PC-3 (cell line): ENCODE data around the gene SPANXB1. TPM values are rescaled to one million over a fixed set of nuclear protein-coding genes. Genes with fewer than 3 reads are reported as not detected.
"Not testable (repeated sequence)": the region's sequence is repeated elsewhere in the genome, so short reads cannot be mapped to it uniquely, and the experiment has no call there.

Source experiments
- ATAC-seq: fragments of 200-7000 bp; cut with Tn5 transposase; 2 replicates; pipeline ENCODE4 v1.9.1; 2020; ENCODE audit warnings: mild to moderate bottlenecking, moderate library complexity
- BruUV-seq: library from RNA; stranded (reverse); fragments of 400-500 nt; replicated peaks from 2 replicates; lab custom pipeline; 2021; lab: Mats Ljungman, UMichigan
- CTCF ChIA-PET: fragments of 300-600 bp; sonication (Branson Sonifier 250); formaldehyde crosslinking; loops from one replicate; lab custom pipeline; 2022; ENCODE audit warnings: antibody characterized with exemption; lab: Charles Lee
- POLR2A ChIA-PET: fragments of 300-600 bp; sonication (Branson Sonifier 250); formaldehyde crosslinking; loops from one replicate; lab custom pipeline; 2022; ENCODE audit warnings: antibody characterized with exemption; ENCODE audit not compliant: unreplicated experiment; lab: Charles Lee
- DNase-seq: peaks from one replicate; pipeline ENCODE4 v3.0.0-alpha.2; 2015
- H2AFZ ChIP-seq: fragments of 300-600 bp; sonication (generic); 2 replicates; pipeline ENCODE4 v1.6.0; 2016; ENCODE audit warnings: antibody characterized with exemption, low read length
- H3F3A ChIP-seq: fragments of 300-600 bp; sonication (generic); one replicate; pipeline ENCODE4 v1.6.0; 2017; ENCODE audit warnings: antibody characterized with exemption, low read length, control low read depth, mild to moderate bottlenecking; ENCODE audit not compliant: unreplicated experiment
- H3K27ac ChIP-seq: fragments of 300-600 bp; sonication (generic); 2 replicates; pipeline ENCODE4 v1.5.1; 2016; ENCODE audit warnings: mild to moderate bottlenecking, low read length
- H3K27me3 ChIP-seq: fragments of 300-600 bp; sonication (generic); 2 replicates; pipeline ENCODE4 v1.6.1; 2016; ENCODE audit warnings: low read length, mixed read lengths
- H3K36me3 ChIP-seq: fragments of 300-600 bp; sonication (generic); 2 replicates; pipeline ENCODE4 v1.6.1; 2016; ENCODE audit warnings: low read depth, mixed run types, low read length, mixed read lengths
- H3K4me1 ChIP-seq: fragments of 300-600 bp; sonication (generic); 2 replicates; pipeline ENCODE4 v1.5.1; 2016; ENCODE audit warnings: low read length; ENCODE audit not compliant: insufficient read depth
- H3K4me2 ChIP-seq: fragments of 300-600 bp; sonication (generic); 2 replicates; pipeline ENCODE4 v1.6.0; 2016; ENCODE audit warnings: low read length
- H3K4me3 ChIP-seq: fragments of 300-600 bp; sonication (generic); 2 replicates; pipeline ENCODE4 v1.5.1; 2016; ENCODE audit warnings: mild to moderate bottlenecking, low read length, mixed read lengths
- H3K79me2 ChIP-seq: fragments of 300-600 bp; sonication (generic); 2 replicates; pipeline ENCODE4 v1.6.1; 2017; ENCODE audit warnings: low read length, mixed read lengths
- H3K9ac ChIP-seq: fragments of 300-600 bp; sonication (generic); 2 replicates; pipeline ENCODE4 v1.6.0; 2016; ENCODE audit warnings: mild to moderate bottlenecking, low read length
- H3K9me2 ChIP-seq: fragments of 300-600 bp; sonication (generic); replicated peaks from 2 replicates; pipeline ENCODE4 v1.6.1; 2016; ENCODE audit warnings: mixed run types, low read length, mixed read lengths
- H3K9me3 ChIP-seq: fragments of 300-600 bp; sonication (generic); 2 replicates; pipeline ENCODE4 v1.6.1; 2016; ENCODE audit warnings: low read length, mixed read lengths
- H4K20me1 ChIP-seq: fragments of 300-600 bp; sonication (generic); 2 replicates; pipeline ENCODE4 v1.6.1; 2016; ENCODE audit warnings: low read length, mixed read lengths
- EZH2 ChIP-seq: fragments of 300-600 bp; sonication (generic); IDR thresholded peaks from one replicate; pipeline ENCODE4 v1.6.1; 2017; ENCODE audit warnings: antibody characterized with exemption, mild to moderate bottlenecking, low read length; ENCODE audit not compliant: unreplicated experiment
- EZH2phosphoT487 ChIP-seq: fragments of 300-600 bp; sonication (generic); IDR thresholded peaks from 2 replicates; pipeline ENCODE4 v1.6.1; 2018; ENCODE audit warnings: mild to moderate bottlenecking, antibody characterized with exemption, low read length, borderline replicate concordance
- intact Hi-C: fragments of 100-400 bp; cut with micrococcal nuclease; formaldehyde crosslinking; loops from 2 replicates; pipeline ENCODE4 v1.9.0; 2023
- total RNA-seq: library from RNA; depleted of rRNA; stranded (reverse); fragments of >200 nt; gene quantifications from 2 replicates; pipeline ENCODE4 v1.2.3, GENCODE V29; 2014
- TF ChIP-seq, protein P1 (sequence below): fragments of 300-600 bp; sonication (generic); conservative IDR thresholded peaks from 2 replicates; pipeline ENCODE4 v1.5.1; 2017; ENCODE audit warnings: antibody characterized with exemption, low read depth, mild to moderate bottlenecking, low read length

The SPANXB1 gene
- total RNA-seq, 1 experiment from 2014 or later = 0.33 TPM

DNA sequence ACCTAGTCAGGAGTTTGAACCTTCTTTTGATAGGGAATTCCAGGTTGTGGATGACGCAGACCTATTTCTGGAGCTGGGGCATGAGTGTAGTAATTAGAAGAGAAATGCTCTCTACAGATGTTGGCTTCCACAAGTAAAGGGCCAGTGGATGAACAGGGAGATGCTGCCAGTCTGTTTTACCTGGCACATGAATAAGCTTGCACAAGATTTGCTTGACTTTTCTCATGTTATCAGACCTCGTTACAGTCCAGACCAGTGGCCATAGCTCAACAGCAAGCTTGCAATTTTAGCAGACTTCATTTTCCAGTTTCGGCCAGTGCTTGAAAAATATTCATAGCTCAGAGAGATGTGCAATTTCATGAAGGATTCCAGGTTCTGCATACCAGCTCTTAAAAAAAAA, 26.9 kb upstream of the SPANXB1 start:
- intact Hi-C loops = no loop called here
- Histone ChIP-seq H3K36me3 (no peaks in the 10 kb centered on the region), H3K4me1 (no peaks in the 10 kb centered on the region), H3K9me3 (no peaks in the 10 kb centered on the region), H3F3A (no peaks in the 10 kb centered on the region), H2AFZ (no peak overlapping the region), H3K79me2 (no peaks in the 10 kb centered on the region), H3K9ac (no peak overlapping the region), H3K27me3 (no peaks in the 10 kb centered on the region), H4K20me1 (no peaks in the 10 kb centered on the region), H3K27ac (no peak overlapping the region), H3K9me2 (no peaks in the 10 kb centered on the region), H3K4me3 (no peak overlapping the region), H3K4me2 (no peak overlapping the region)
- ATAC-seq = no peak
- TF ChIP-seq, protein P1, sequence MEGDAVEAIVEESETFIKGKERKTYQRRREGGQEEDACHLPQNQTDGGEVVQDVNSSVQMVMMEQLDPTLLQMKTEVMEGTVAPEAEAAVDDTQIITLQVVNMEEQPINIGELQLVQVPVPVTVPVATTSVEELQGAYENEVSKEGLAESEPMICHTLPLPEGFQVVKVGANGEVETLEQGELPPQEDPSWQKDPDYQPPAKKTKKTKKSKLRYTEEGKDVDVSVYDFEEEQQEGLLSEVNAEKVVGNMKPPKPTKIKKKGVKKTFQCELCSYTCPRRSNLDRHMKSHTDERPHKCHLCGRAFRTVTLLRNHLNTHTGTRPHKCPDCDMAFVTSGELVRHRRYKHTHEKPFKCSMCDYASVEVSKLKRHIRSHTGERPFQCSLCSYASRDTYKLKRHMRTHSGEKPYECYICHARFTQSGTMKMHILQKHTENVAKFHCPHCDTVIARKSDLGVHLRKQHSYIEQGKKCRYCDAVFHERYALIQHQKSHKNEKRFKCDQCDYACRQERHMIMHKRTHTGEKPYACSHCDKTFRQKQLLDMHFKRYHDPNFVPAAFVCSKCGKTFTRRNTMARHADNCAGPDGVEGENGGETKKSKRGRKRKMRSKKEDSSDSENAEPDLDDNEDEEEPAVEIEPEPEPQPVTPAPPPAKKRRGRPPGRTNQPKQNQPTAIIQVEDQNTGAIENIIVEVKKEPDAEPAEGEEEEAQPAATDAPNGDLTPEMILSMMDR = no peak
- no peak for TF ChIP-seq EZH2phosphoT487
- no peak for TF ChIP-seq EZH2
- BruUV-seq = no TSS peak
- DNase-seq = no peak
- POLR2A ChIA-PET = no interaction called here
- CTCF ChIA-PET = no interaction called here

DNA sequence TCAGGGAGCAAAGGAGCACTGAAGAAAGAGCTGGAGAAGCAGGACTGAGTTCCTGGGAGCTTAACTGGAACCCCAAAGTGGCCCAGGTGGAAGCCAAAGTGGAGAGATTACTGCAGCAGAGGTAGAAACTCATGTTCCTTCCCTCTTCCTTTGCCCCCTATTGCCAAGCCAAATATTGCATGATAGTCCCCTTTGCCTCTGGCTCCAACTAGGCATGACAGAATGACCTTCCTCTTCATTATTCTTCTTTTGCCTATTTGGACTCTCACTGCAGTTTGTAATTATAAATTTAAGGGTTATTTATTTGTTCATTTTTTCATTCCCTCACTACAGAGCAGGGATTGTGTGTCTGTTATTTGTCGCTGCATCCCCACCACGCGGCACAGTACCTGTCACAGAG, 22.1 kb upstream of the SPANXB1 start:
- ATAC-seq (no peak), DNase-seq (no peak)
- BruUV-seq = no TSS peak
- ChIA-PET POLR2A (no interaction called here), CTCF (no interaction called here)
- no peaks in the 10 kb centered on the region for H3K9me2 ChIP-seq
- H3K36me3 ChIP-seq = no peaks in the 10 kb centered on the region
- TF ChIP-seq, protein P1 = no peak
- TF ChIP-seq EZH2phosphoT487 = no peak
- H3K9me3 ChIP-seq = no peaks in the 10 kb centered on the region
- H3F3A ChIP-seq = no peaks in the 10 kb centered on the region
- H3K27ac ChIP-seq = no peak overlapping the region
- H3K4me3 ChIP-seq = no peak overlapping the region
- H4K20me1 ChIP-seq = no peaks in the 10 kb centered on the region
- no peaks in the 10 kb centered on the region for H3K27me3 ChIP-seq
- no peak overlapping the region for H2AFZ ChIP-seq
- no peak overlapping the region for H3K4me2 ChIP-seq
- H3K4me1 ChIP-seq = peaks cover 11% of the 10 kb centered on the region; the same call in 1 of the 2 replicates
- no peaks in the 10 kb centered on the region for H3K79me2 ChIP-seq
- intact Hi-C loops = no loop called here
- H3K9ac ChIP-seq = no peak overlapping the region

DNA sequence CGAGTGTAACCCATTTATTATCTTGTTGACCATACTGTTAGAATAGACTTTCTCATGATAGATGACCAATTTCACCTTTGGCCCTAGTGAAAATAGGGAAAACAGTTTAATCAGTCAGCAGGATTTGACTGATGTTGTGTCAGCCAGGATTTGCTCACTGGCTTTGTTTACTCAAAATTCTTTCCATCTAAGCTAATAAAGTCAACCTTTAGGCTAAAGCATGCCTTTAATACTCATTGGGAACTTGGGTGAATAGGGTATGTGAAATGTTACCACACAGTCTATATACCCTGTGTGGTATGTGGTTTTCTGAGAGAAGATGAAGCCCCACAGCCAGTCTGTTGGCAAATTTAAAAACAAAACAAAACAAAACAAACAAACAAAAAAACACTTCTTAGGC, 18.7 kb upstream of the SPANXB1 start:
- H3K79me2 ChIP-seq = no peaks in the 10 kb centered on the region
- intact Hi-C loops = no loop called here
- ChIA-PET POLR2A (no interaction called here), CTCF (no interaction called here)
- no peaks in the 10 kb centered on the region for H3K36me3 ChIP-seq
- H3K4me3 ChIP-seq = no peak overlapping the region
- no peaks in the 10 kb centered on the region for H3K27me3 ChIP-seq
- no peaks in the 10 kb centered on the region for H3F3A ChIP-seq
- ATAC-seq = peak; percentile 49; the same call in 1 of the 2 replicates
- H3K27ac ChIP-seq = peak overlapping the region; percentile 12; the same call in 1 of the 2 replicates
- H3K9ac ChIP-seq = no peak overlapping the region
- TF ChIP-seq EZH2phosphoT487 (no peak), EZH2 (no peak)
- TF ChIP-seq, protein P1 = no peak
- no peaks in the 10 kb centered on the region for H4K20me1 ChIP-seq
- H3K4me2 ChIP-seq = no peak overlapping the region; the same call in 1 of the 2 replicates
- BruUV-seq = no TSS peak
- H3K9me2 ChIP-seq = no peaks in the 10 kb centered on the region
- H3K9me3 ChIP-seq = no peaks in the 10 kb centered on the region
- DNase-seq = peak; percentile 60
- H2AFZ ChIP-seq = no peak overlapping the region
- peaks cover 11% of the 10 kb centered on the region; the same call in 1 of the 2 replicates for H3K4me1 ChIP-seq

DNA sequence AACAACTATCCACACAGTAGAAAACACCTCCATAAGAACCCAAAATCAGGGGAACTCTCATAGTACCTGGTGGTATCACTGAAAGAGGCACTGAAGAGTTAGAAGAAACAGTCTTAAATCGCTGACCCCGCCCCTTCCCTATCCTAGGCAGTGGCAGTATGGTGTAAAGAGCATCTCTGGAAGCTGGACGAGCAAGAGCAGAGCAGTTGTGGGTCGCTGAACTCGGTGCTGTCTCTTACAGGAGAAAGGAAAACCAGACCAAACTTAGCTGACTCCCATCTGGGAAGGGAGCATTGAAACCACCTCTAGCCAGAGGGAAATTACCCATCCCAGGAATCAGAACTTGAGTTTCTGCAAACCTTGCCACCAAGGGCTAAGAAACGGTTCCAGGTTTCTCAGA, 2.8 kb downstream of the SPANXB1 start:
- POLR2A ChIA-PET, H3K36me3 ChIP-seq, H3K79me2 ChIP-seq, CTCF ChIA-PET, H3K4me2 ChIP-seq, H3K9me2 ChIP-seq, H4K20me1 ChIP-seq, H2AFZ ChIP-seq, intact Hi-C loops, H3K27me3 ChIP-seq, DNase-seq, H3F3A ChIP-seq, H3K27ac ChIP-seq, H3K4me3 ChIP-seq, H3K9me3 ChIP-seq, BruUV-seq, H3K9ac ChIP-seq, ATAC-seq, H3K4me1 ChIP-seq: not testable (repeated sequence)
